GM10248 (cell line): ENCODE results near the gene OSBPL5.
"Not testable (repeated sequence)": the region's sequence is repeated elsewhere in the genome, so short reads cannot be mapped to it uniquely, and the experiment has no call there.

Experiments
- CTCF ChIA-PET: fragments of 300-600 bp; sonication (Branson Sonifier 250); formaldehyde crosslinking; extraction: SDS; loops from one replicate; lab custom pipeline; 2021; ENCODE audit warnings: antibody characterized with exemption; lab: Yijun Ruan, JAX
- POLR2A ChIA-PET: fragments of 350-650 bp; sonication (Branson Sonifier 250); formaldehyde crosslinking; extraction: SDS; loops from one replicate; lab custom pipeline; 2020; ENCODE audit warnings: antibody characterized with exemption; lab: Yijun Ruan, JAX
- DNase-seq: peaks from one replicate; pipeline ENCODE4 v3.0.0; 2012; ENCODE audit errors: extremely low spot score
- TF ChIP-seq, protein P1 (sequence below): IDR thresholded peaks from 2 replicates; pipeline ENCODE4 v1.5.1; 2012; ENCODE audit warnings: mild to moderate bottlenecking, low read depth; ENCODE audit errors: extremely low read depth, missing control alignments, control extremely low read depth

Gene OSBPL5

DNA sequence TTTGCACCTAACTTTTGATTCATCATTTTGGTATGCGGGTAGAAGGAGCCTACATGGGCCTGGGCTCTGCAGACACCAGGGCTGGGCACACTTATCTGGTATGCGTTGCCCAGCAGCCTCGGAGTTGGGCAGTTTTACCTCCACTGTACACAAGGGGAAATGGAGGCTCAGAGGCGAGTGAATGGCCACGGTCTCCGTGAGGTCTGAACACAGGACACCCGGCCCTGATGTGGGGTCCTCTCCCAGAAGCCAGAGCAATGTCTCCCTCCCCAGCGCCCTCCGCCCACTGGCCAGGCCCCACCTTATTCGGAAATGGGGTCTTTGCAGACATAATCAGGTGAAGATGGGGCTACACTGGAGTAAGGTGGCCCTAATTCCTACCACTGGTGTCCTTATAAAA lies 43.7 kb downstream of the OSBPL5 start:
- ChIA-PET POLR2A (no interaction called here), CTCF (no interaction called here)
- TF ChIP-seq, protein P1, sequence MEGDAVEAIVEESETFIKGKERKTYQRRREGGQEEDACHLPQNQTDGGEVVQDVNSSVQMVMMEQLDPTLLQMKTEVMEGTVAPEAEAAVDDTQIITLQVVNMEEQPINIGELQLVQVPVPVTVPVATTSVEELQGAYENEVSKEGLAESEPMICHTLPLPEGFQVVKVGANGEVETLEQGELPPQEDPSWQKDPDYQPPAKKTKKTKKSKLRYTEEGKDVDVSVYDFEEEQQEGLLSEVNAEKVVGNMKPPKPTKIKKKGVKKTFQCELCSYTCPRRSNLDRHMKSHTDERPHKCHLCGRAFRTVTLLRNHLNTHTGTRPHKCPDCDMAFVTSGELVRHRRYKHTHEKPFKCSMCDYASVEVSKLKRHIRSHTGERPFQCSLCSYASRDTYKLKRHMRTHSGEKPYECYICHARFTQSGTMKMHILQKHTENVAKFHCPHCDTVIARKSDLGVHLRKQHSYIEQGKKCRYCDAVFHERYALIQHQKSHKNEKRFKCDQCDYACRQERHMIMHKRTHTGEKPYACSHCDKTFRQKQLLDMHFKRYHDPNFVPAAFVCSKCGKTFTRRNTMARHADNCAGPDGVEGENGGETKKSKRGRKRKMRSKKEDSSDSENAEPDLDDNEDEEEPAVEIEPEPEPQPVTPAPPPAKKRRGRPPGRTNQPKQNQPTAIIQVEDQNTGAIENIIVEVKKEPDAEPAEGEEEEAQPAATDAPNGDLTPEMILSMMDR: no peak
- no peak for DNase-seq

DNA sequence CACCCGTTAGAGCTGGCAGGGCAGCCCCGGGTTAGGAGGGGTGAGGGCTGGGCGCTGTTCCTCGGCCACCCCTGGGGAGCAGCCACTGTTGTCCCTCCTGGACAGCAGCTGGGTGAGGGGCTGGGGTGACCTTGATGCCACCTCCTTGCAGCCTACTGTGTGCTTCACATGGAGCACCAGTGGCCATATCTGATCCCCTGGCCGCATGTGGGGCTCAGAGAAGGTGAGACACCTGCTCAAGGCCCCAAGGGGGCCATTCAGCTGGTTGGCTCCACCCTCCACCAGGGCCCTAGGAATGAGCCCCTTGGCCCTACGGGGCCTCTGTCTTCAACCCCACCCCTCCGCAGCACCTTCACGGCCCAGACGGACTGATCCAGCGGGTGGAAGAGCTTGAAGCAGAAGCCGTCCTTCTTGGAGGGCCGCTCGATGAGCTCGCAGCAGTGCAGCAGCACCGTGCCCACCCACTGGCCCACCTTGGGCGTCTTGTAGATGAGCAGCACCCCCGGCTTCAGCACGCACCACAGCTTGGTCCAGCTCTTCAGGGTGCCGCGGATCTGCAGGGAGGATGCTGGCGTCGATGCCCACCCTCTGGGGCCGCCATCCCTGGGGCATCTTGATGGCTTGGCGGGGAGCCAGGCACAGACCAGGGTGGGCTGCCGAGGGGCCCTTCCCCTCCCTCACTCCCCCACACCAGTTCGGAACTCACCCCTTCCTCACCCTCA lies 44.9 kb downstream of the OSBPL5 start:
- ChIA-PET CTCF (interaction anchor here (1.1 kb wide), 1 partner anchor 29 kb away, joined by 3 read pairs; no protein-coding TSS in a partner anchor), POLR2A (no interaction called here)
- DNase-seq: no peak
- TF ChIP-seq, protein P1: no peak

DNA sequence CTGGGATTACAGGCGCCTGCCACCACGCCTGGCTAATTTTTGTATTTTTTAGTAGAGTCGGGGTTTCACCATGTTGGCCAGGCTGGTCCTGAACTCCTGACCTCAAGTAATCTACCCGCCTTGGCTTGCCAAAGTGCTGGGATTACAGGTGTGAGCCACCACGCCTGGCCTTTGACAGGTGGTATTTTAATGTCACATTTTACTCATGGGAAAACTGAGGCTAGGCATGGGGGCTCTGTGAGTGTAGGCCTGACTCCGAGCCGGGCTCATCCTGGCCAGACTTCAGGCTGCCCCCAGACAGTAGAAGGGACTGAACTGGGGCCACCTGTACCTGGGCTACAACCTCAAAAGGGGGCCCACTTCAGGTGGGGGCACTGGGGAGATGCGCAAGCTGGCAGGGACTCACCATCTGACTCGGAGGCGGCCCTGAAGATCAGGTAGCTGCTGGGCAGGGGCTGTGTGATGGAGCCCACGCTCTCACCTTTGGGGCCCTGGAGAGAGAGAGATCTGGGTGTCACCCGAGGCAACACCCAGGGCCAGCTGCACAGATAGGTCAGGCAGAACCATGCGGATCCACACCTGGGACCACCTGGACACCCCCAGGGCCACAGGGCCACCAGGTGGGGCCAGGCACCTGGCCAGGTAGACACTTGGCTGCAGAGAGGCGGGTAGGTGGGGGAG lies 45.8 kb downstream of the OSBPL5 start:
- TF ChIP-seq, protein P1: no peak
- POLR2A ChIA-PET: no interaction called here
- no peak for DNase-seq
- CTCF ChIA-PET: interaction anchor here (1.1 kb wide), 1 partner anchor 28 kb away, joined by 3 read pairs; no protein-coding TSS in a partner anchor

DNA sequence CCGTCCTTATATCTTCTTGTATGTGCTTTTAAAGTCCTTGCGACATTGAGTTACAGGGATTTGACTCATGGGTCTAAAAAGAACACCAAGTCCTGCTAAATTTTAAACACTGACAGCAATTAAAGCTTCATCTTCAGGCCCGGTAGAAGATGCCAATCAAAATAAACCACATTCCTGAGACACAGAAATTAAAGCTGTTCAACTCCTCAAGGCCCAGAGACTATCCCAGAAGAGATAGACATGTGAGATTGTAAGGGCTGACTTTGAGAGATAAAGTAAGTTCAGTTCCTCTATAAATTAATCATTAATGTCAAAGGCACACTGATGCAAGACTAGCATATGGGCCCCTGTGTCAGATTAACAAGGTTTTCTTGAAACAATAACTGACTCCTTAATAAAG lies 49.8 kb downstream of the OSBPL5 start:
- TF ChIP-seq, protein P1: no peak
- CTCF ChIA-PET: no interaction called here
- POLR2A ChIA-PET: no interaction called here
- DNase-seq: no peak

DNA sequence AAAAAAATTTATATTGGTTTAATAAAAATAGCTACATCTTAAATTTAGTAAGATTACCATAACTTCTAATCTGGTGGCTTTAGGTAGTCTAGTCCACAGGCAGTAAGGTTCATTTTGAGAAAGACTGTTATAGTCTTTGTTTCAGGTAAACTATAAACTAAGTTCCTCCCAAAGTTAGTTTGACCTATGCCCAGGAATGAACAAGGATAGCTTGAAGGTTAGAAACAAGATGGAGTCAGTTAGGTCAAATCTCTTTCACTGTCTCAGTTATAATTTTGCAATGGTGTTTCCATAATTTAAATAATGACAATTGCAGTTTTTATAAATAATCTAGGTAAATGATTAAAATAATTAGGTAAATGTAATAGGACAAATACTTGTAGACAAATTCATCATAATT lies 51.4 kb downstream of the OSBPL5 start:
- POLR2A ChIA-PET, DNase-seq: not testable (repeated sequence)
- CTCF ChIA-PET: interaction anchor here (0.7 kb wide), 1 partner anchor 293 kb away, joined by 3 read pairs; no protein-coding TSS in a partner anchor

DNA sequence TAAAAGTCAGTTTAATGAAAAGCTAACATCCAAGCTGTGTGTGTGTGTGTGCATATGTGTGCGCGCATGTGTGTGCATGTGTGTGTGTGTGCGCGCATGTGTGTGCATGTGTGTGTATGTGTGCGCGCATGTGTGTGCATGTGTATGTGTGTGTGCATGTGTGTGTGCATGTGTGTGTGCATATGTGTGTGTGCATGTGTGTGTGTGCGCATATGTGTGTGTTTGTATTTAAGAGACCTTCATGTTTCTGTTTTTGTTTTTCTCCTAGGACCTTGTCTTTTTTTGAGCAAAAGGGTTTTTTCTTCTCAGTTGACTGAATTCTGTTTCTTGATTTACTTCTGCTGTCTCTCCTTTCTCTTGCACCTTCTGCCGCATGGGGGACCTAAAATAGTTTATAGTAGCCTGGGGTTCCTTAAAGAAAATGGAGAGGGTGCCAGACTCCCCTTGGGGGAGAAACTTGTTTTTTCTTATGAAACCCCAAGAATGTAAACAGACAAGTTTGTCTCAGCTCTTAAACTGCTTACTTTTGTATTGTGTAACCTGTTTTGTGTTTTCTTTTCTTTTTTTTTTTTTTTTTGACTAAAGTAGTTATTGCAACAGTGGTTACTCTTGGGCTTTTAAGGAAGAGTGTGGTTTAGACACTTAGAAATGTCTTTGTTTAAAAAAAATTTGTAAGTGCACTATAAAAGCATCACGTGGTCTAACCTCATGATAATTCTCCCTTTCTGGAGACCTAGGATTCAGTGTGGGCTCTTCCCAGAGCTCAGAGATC lies 53.0 kb downstream of the OSBPL5 start:
- POLR2A ChIA-PET: no interaction called here
- CTCF ChIA-PET: interaction anchor here (1.5 kb wide), 1 partner anchor 62 kb away, joined by 3 read pairs; no protein-coding TSS in a partner anchor
- TF ChIP-seq, protein P1: no peak
- no peak for DNase-seq

DNA sequence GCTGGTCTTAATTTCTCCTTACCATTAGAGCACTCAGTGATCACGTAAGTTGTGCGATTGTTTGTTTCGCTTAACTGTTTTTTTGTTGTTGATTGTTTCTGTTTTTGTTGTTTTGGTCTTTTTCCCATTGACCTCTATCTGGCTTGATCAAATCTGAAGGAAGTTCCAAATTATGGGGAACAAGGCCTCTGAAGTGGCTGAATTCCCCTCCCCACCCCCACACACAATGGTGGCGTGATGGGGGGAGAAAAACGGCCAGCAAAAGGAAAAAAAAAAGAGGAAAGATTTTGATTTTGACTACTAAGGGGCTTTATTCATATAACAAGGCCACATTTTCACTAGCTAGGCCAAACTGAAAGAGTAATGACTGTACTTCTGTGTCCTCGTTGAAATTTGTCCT lies 53.6 kb downstream of the OSBPL5 start:
- DNase-seq: no peak
- CTCF ChIA-PET: interaction anchor here (1.4 kb wide), 1 partner anchor 18 kb away, joined by 3 read pairs; no protein-coding TSS in a partner anchor
- POLR2A ChIA-PET: no interaction called here
- TF ChIP-seq, protein P1: no peak
